Adrenal gland (tissue), 5 donors: Measurements from ENCODE around the gene PRKACA.

Experiments used
- POLR2A ChIP-seq, 2 donors: fragments of 450-650 bp; IDR thresholded peaks; one replicate each; pipeline ENCODE4 v1.6.1; 2017; ENCODE audit warnings: antibody characterized with exemption in 2 of 2, mild to moderate bottlenecking in 2 of 2, moderate library complexity in 1 of 2
- TF ChIP-seq, protein P1 (sequence below), 6 experiments: fragments of 450-650 bp in 4 of 6; fragments of 200-600 bp in 2 of 6; sonication (generic) in 1 of 6; IDR thresholded peaks; 1 replicate in 5 of 6; 2 replicates in 1 of 6; pipeline versions ENCODE4 v1.5.1 to v1.8.0; 2016 to 2021; ENCODE audit warnings: antibody characterized with exemption in 6 of 6, mild to moderate bottlenecking in 2 of 6, moderate library complexity in 1 of 6
- donor health status: DM: no; HTN: no; CAD: no.

GRCh38 chr19:14091813-14092462 lies 25.6 kb downstream of the PRKACA start:
- TF ChIP-seq POLR2A (IDR thresholded peaks at IDR 0.05): no peak
- TF ChIP-seq, protein P1, sequence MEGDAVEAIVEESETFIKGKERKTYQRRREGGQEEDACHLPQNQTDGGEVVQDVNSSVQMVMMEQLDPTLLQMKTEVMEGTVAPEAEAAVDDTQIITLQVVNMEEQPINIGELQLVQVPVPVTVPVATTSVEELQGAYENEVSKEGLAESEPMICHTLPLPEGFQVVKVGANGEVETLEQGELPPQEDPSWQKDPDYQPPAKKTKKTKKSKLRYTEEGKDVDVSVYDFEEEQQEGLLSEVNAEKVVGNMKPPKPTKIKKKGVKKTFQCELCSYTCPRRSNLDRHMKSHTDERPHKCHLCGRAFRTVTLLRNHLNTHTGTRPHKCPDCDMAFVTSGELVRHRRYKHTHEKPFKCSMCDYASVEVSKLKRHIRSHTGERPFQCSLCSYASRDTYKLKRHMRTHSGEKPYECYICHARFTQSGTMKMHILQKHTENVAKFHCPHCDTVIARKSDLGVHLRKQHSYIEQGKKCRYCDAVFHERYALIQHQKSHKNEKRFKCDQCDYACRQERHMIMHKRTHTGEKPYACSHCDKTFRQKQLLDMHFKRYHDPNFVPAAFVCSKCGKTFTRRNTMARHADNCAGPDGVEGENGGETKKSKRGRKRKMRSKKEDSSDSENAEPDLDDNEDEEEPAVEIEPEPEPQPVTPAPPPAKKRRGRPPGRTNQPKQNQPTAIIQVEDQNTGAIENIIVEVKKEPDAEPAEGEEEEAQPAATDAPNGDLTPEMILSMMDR (IDR thresholded peaks at IDR 0.05): no peak
